Hippocampal formation (tissue), 2 donors: ENCODE data around the gene ANKRD40.
A peak's percentile ranks its signal among the peaks of the same experiment; 100 is the strongest.
"Not testable (repeated sequence)": the region's sequence is repeated elsewhere in the genome, so short reads cannot be mapped to it uniquely, and the experiment has no call there.

Experiments used
- DNase-seq, 2 donors: peaks; one replicate each; lab custom pipeline; 2025; lab: John Stamatoyannopoulos, UW

The ANKRD40 gene, protein sequence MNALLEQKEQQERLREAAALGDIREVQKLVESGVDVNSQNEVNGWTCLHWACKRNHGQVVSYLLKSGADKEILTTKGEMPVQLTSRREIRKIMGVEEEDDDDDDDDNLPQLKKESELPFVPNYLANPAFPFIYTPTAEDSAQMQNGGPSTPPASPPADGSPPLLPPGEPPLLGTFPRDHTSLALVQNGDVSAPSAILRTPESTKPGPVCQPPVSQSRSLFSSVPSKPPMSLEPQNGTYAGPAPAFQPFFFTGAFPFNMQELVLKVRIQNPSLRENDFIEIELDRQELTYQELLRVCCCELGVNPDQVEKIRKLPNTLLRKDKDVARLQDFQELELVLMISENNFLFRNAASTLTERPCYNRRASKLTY

DNA sequence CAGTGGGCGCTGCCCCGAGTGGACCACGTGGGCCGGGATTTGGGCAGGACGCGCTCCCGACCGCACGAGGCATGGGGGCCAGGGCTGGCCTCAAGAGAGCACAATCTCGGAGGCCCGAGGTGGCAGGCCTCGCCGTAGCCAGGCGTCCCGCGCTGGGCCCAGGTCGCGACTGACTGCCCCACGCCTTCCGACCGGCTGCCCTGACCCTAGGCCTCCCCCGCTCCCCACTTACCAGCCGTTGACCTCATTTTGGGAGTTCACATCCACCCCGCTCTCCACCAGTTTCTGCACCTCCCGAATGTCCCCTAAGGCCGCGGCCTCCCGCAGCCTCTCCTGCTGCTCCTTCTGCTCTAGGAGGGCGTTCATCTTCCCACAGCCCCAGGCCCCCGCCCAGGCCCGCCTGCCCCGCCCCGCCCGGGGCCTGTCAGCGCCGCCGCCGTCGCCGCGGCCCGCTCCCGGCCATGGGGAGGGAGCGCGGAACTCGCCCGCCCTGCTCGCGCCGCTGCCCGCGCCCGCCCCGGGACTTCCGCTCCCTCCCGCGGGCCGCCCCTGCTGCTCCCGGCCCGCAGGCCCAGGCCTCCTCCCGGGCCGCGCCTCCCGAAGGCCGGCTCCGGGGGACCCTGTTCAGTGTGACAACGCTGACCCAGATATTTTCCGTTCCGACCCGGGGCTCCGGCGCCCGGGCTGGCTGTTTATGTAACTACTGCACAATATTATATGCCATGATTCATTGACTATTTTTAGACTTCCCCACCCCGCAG is at the start of gene ANKRD40:
ANKRD40 (minus strand) TSS at position 626 of the 761 bp plus-strand sequence; CDS start at position 366, 260 bp downstream.
- peak; percentile 83 to 94 for DNase-seq

DNA sequence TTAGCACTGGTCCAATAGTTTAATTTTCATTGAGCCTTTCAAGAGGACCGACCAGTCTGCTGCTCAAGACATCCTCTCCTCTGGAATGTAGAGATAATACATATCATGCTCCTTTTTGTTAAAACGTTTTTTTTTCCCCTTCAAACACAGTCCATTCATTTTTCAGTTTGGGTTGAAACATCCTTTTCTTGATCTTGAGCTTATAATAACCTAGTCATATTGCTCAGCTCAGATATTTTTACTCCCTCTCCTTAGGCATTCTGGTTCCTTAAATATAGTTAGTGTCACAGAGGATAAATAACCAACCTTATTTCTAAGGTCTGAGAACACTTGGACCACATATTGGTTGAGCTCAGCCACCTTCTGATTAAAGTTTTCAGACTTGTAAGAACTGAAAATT is 46.8 kb upstream of the ANKRD40 start:
- no peak for DNase-seq

DNA sequence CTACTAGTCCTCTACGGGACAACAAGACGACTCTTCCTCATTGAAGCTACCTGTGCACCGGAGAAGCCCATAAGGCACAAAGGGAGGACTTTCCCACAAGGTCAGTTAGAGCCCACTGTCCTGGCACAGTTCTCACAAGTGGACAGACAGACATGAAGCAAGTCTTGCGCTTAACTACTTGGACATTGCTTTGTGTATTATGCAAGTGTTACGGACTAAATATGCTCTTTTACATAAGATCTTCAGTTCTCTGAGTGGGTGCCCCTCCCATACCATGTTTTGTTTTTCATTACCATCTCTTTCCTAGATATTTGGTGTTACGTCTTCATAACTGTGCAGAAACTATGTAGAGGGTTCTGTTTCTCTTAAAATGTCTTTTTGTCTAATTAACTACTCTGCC is 41.5 kb upstream of the ANKRD40 start:
- DNase-seq = no peak

DNA sequence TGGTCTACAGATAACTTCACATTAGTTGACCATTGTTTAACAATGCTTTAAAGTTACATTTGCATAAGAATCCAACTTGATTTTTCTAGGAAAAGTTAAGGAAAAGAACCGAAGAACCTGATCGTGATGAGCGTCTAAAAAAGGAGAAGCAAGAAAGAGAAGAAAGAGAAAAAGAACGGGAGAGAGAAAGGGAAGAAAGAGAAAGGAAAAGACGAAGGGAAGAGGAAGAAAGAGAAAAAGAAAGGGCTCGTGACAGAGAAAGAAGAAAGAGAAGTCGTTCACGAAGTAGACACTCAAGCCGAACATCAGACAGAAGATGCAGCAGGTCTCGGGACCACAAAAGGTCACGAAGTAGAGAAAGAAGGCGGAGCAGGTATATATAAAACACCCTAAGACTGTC is 37.9 kb upstream of the ANKRD40 start:
- DNase-seq = no peak

GRCh38 chr17:50739098-50739497 is 31.4 kb upstream of the ANKRD40 start:
- DNase-seq = no peak

- no peak for DNase-seq
Observed at GRCh38 chr17:50737118-50737698, 29.5 kb upstream of the ANKRD40 start.

DNA sequence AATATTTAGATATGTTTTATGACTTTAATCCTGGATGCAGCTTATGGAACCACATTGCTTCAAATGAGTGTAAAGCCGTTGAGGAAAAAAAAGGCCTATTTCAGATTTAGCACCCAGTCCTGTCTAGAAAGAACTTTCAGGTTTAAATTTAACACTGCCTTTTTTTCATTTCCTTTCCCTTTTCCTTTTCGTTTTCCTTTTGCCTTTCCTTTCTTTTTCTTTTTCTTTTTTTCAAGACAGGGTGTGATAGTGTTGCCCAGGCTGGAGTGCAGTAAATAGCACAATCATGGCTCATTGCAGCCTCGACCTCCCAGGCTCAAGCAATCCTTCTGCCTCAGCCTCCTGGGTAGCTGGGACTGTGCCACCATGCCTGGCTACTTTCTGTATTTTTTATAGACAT is 27.6 kb upstream of the ANKRD40 start:
- no peak for DNase-seq

DNA sequence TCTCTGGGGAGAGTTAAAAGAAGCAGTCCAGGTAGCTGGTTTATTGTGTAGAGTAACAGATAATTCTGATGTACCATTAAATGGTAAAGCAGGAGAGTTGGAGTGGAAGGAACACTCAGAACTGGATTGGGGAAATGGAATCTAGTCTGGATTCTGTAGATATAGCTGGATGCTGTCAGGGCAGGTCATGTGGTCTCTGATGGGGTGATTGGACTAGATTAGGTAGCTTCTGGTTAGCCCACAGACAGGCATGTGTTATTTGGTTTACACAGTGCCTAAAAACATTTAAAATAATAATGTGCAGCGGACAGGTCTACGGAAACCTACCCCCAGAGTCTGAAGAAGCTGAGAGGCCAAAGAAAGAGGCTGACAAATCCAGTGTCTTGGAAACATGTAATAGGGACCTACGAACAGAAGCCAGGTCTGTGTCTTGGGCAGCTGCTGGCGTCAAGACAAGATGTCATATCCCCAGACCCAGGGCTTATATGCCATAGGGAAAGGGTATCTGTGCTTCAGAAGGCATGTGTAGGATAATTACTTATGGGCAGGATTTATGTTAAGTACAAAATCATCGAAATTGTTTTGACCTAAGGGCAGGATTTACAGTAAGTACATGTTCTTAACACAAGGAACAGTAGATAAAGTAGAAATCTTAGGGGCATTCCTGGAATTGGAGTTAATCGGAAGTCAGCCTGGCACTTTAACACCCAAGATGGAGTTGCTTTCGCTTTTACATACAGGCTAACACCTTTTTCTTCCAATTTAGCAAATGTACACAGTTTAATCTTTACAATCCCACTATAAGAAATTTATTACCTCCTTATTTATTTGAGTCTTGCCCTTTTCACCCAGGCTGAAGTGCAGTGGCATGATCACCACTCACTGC is 24.1 kb upstream of the ANKRD40 start:
- DNase-seq = no peak

- no peak for DNase-seq
Observed at GRCh38 chr17:50728881-50729765, 21.4 kb upstream of the ANKRD40 start.

- no peak for DNase-seq
Observed at GRCh38 chr17:50728112-50728429, 20.4 kb upstream of the ANKRD40 start.

- DNase-seq = no peak
Observed at GRCh38 chr17:50725769-50726655, 18.3 kb upstream of the ANKRD40 start.

GRCh38 chr17:50724622-50725021 is 16.9 kb upstream of the ANKRD40 start:
- not testable (repeated sequence) for DNase-seq

DNA sequence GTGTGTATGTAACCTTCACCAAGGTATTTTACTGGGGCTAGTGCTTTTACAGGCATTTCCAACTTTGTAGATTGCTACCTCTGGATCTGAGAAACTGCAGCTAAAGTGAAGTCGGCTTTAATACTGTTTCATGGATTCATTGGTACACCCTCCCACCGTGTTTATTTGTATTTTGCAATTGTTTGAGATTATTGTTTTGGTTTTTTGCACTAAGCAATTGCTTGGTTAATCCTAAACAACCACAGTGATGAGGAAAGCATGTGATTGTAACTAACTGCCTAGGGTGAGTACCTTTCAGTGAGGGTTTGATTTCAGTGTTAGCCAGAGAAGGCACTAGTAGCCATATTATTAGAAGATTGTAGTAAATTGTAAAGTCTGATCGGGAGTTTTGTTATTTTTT is 15.0 kb upstream of the ANKRD40 start:
- no peak for DNase-seq

DNA sequence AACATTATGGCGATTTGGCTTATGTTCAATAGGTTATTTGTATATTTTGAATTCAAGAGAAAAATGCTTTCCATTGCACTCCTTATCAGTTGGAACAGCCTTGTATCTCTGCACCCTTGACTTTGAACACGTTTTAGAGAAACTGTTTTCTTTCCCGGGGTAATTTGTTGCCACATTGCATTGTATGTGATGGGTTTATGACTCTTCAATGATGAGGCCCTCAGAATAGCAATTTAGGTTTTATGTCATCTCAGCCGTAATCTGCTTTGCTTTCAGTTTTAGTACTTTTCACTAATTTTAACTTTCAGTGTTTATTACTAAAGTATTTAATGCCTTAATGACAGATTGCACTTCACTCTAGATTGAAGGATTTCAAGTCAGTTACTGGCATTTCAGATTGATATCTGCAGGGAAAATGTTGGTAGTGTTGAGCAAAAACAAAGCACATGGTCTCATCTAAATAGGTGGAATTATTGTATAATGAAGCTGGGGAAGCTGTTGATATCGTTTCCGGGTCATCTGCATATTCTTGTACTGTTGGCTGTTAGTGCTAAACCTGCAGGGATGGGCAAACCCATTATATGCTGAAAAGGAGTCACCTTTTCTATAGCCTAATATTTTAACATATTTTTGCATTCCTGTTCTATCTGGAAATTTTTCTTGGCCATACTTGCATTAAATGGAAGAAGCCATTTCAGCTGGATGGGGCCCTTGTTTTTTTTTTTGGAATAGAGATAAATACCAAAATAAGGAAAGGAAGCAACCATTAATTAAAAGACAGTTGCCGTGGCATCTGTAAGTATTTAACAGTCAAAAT is 13.7 kb upstream of the ANKRD40 start:
- DNase-seq = no peak

GRCh38 chr17:50719924-50720794 is 12.4 kb upstream of the ANKRD40 start:
- no peak for DNase-seq

- peak; percentile 73 to 90 for DNase-seq
Observed at GRCh38 chr17:50719144-50719923, 11.6 kb upstream of the ANKRD40 start, which contains the start of gene LUC7L3. LUC7L3 (plus strand) TSS chr17:50719603; CDS start chr17:50719733, 130 bp downstream.

DNA sequence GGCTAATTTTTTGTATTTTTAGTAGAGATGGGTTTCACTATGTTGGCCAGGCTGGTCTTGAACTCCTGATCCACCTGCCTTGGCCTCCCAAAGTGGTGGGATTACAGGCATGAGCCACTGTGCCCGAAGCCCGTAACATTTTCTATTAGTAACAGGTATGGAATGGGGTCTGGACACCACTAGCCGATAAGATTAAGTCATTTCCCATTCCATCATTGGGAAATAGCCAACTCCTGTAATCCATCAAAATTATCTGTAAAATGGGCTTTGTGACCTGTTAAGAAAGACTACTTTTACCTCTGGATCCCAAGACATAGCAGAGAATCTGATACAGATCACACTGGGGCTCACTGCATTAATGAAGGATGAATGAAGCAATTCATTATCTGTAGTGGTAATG is 7.8 kb upstream of the ANKRD40 start:
- DNase-seq = no peak
